NCI-H460 (cell line): ENCODE data around the gene GPRC5A. TPM values are rescaled to one million over a fixed set of nuclear protein-coding genes. Genes with fewer than 3 reads are reported as not detected.

Experiments
- total RNA-seq: library from RNA; depleted of rRNA; stranded (reverse); fragments of >200 nt; shearing (Covaris generic); gene quantifications from 2 replicates; pipeline ENCODE4 v1.2.3, GENCODE V29; 2014; rRNA removed

Gene GPRC5A
- total RNA-seq, 1 experiment from 2014 or later, result 94.6 TPM

Other genes starting within 250 kb of the GPRC5A start
- 0.10 and 0.40 TPM in 2 replicates for gene GPR19, start 195.4 kb upstream of the GPRC5A start, total RNA-seq
- 29.2 and 33.1 TPM in 2 replicates for gene CDKN1B, start 174.2 kb upstream of the GPRC5A start, total RNA-seq
- 0.42 and 1.4 TPM in 2 replicates for gene APOLD1, start 105.9 kb upstream of the GPRC5A start, total RNA-seq
- gene DDX47, start 78.2 kb upstream of the GPRC5A start, total RNA-seq, result 58.5 and 59.7 TPM in 2 replicates
- not detected in 2 replicates for gene GPRC5D, start 60.6 kb downstream of the GPRC5A start, total RNA-seq
- gene HEBP1, start 108.7 kb downstream of the GPRC5A start, total RNA-seq, result 8.6 and 11.5 TPM in 2 replicates
- 7.4 and 7.8 TPM in 2 replicates for gene FAM234B, start 152.8 kb downstream of the GPRC5A start, total RNA-seq
- not detected in 2 replicates for gene GSG1, start 212.1 kb downstream of the GPRC5A start, total RNA-seq